Measurements from ENCODE around the gene COLGALT1. TPM values are rescaled to one million over a fixed set of nuclear protein-coding genes. Genes with fewer than 3 reads are reported as not detected.

Gene COLGALT1
- total RNA-seq, 1 experiment from 2014 or later, result 86.0 TPM

GRCh38 chr19:17524651-17525050 is 30.8 kb upstream of the COLGALT1 start:
- H3K9me2 ChIP-seq (ENCODE audit: insufficient read depth), result no peaks in the 10 kb centered on the region
- no peak overlapping the region for H2AFZ ChIP-seq (ENCODE audit: low read depth, low read length, poor library complexity, severe bottlenecking)
- ChIA-PET RAD21 (ENCODE audit: low non-redundant PET in 1 of 2, low total read pairs in 2 of 2, uncharacterized antibody in 2 of 2, unreplicated experiment in 2 of 2) (no interaction called here), POLR2A (no interaction called here), CTCF (no interaction called here)
- H3K79me2 ChIP-seq (ENCODE audit: insufficient read depth, low read length), result no peaks in the 10 kb centered on the region
- H3K4me1 ChIP-seq (ENCODE audit: control insufficient read depth in 1 of 2, insufficient read depth in 2 of 2, low read length in 2 of 2), result no peaks in the 10 kb centered on the region
- no peaks in the 10 kb centered on the region for H3K36me3 ChIP-seq (ENCODE audit: control insufficient read depth in 1 of 2, insufficient read depth in 2 of 2, low read length in 2 of 2)
- H3K4me3 ChIP-seq (replicated peaks in 1 of 2; ENCODE audit: low read depth in 1 of 2, low read length in 2 of 2), result no peak overlapping the region
- no peak overlapping the region for H3K27ac ChIP-seq (ENCODE audit: low read depth, low read length)
- no peak for DNase-seq (ENCODE audit: low read depth, low spot score)
- ATAC-seq, result no peak
- no TSS peak for BruUV-seq (replicated peaks)
- H4K20me1 ChIP-seq (ENCODE audit: insufficient read depth), result no peaks in the 10 kb centered on the region
- no peak for TF ChIP-seq ZBTB33 (IDR thresholded peaks at IDR 0.05; ENCODE audit: extremely low read depth, insufficient replicate concordance, low read length)
- TF ChIP-seq TCF7L2 (IDR thresholded peaks at IDR 0.05; ENCODE audit: borderline replicate concordance, extremely low read depth, insufficient read depth, insufficient read length), result no peak
- H3K27me3 ChIP-seq (ENCODE audit: insufficient read depth, low read length), result no peaks in the 10 kb centered on the region
- intact Hi-C loops (cut with micrococcal nuclease), result no loop called here
- H3K9me3 ChIP-seq (ENCODE audit: control insufficient read depth in 1 of 2, insufficient read depth in 1 of 2, low read depth in 1 of 2, low read length in 2 of 2), result no peaks in the 10 kb centered on the region
- H3K4me2 ChIP-seq (ENCODE audit: low read length), result no peak overlapping the region
- H3K9ac ChIP-seq (ENCODE audit: low read length), result no peak overlapping the region

DNA sequence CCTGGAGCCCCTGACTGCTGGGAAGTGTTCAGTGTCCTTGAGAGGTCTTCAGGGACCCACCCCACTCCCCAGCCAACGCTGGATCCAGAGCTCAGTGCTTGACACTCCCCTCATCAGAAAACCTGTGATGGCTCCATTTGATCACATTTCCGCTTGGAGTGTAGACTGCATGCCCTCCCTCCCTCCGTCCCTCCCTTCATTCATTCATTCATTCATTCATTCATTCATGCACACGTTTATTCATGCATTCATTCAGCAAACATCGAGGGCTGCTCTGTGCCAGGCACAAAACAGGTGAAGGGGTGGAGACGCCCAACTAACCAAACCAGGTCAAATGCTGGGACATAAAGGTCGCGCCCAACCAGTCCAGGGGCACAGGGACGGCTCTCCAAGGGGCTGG is 30.3 kb upstream of the COLGALT1 start:
- TF ChIP-seq JUND (IDR thresholded peaks at IDR 0.05), result no peak
- TF ChIP-seq SRF (IDR thresholded peaks at IDR 0.05; ENCODE audit: low read depth), result no peak
- ATAC-seq (no peak), DNase-seq (ENCODE audit: low read depth, low spot score) (no peak)
- no peaks in the 10 kb centered on the region for H4K20me1 ChIP-seq (ENCODE audit: insufficient read depth)
- no peak overlapping the region for H3K27ac ChIP-seq (ENCODE audit: low read depth, low read length)
- H3K9ac ChIP-seq (ENCODE audit: low read length), result no peak overlapping the region
- H3K9me3 ChIP-seq (ENCODE audit: control insufficient read depth in 1 of 2, insufficient read depth in 1 of 2, low read depth in 1 of 2, low read length in 2 of 2), result no peaks in the 10 kb centered on the region
- H3K4me2 ChIP-seq (ENCODE audit: low read length), result no peak overlapping the region
- no peak overlapping the region for H2AFZ ChIP-seq (ENCODE audit: low read depth, low read length, poor library complexity, severe bottlenecking)
- no peaks in the 10 kb centered on the region for H3K27me3 ChIP-seq (ENCODE audit: insufficient read depth, low read length)
- intact Hi-C loops (cut with micrococcal nuclease), result no loop called here
- H3K4me3 ChIP-seq (replicated peaks in 1 of 2; ENCODE audit: low read depth in 1 of 2, low read length in 2 of 2), result no peak overlapping the region
- ChIA-PET RAD21 (ENCODE audit: low non-redundant PET in 1 of 2, low total read pairs in 2 of 2, uncharacterized antibody in 2 of 2, unreplicated experiment in 2 of 2) (no interaction called here), CTCF (no interaction called here), POLR2A (no interaction called here)
- no TSS peak for BruUV-seq (replicated peaks)
- no peaks in the 10 kb centered on the region for H3K79me2 ChIP-seq (ENCODE audit: insufficient read depth, low read length)
- no peaks in the 10 kb centered on the region for H3K4me1 ChIP-seq (ENCODE audit: control insufficient read depth in 1 of 2, insufficient read depth in 2 of 2, low read length in 2 of 2)
- no peaks in the 10 kb centered on the region for H3K9me2 ChIP-seq (ENCODE audit: insufficient read depth)
- H3K36me3 ChIP-seq (ENCODE audit: control insufficient read depth in 1 of 2, insufficient read depth in 2 of 2, low read length in 2 of 2), result no peaks in the 10 kb centered on the region

Data from HCT116 (cell line).